IPS-11a (cell line): ENCODE data around the gene RIOK1.

Source experiments
- H3K4me3 ChIP-seq: one replicate; pipeline ENCODE4 v1.5.1; 2013; ENCODE audit warnings: low read depth, low read length, control low read depth

The RIOK1 gene

GRCh38 chr6:7406743-7407142, 17.1 kb downstream of the RIOK1 start:
- no peak overlapping the region for H3K4me3 ChIP-seq

- no peak overlapping the region for H3K4me3 ChIP-seq
Measured at GRCh38 chr6:7409740-7410139, 20.1 kb downstream of the RIOK1 start.

GRCh38 chr6:7410851-7411250, 21.2 kb downstream of the RIOK1 start:
- H3K4me3 ChIP-seq, result no peak overlapping the region

- no peak overlapping the region for H3K4me3 ChIP-seq
Measured at GRCh38 chr6:7411328-7411727, 21.7 kb downstream of the RIOK1 start.

GRCh38 chr6:7413151-7413823, 23.7 kb downstream of the RIOK1 start:
- no peak overlapping the region for H3K4me3 ChIP-seq

- H3K4me3 ChIP-seq, result no peak overlapping the region
Measured at GRCh38 chr6:7414811-7415210, 25.2 kb downstream of the RIOK1 start.

- H3K4me3 ChIP-seq, result no peak overlapping the region
Measured at GRCh38 chr6:7417684-7418083, 28.1 kb downstream of the RIOK1 start.

- no peak overlapping the region for H3K4me3 ChIP-seq
Measured at GRCh38 chr6:7418238-7418905, 28.8 kb downstream of the RIOK1 start.

- H3K4me3 ChIP-seq, result no peak overlapping the region
Measured at GRCh38 chr6:7419065-7419464, 29.5 kb downstream of the RIOK1 start.

GRCh38 chr6:7421066-7421465, 31.5 kb downstream of the RIOK1 start:
- H3K4me3 ChIP-seq, result no peak overlapping the region

GRCh38 chr6:7424058-7424457, 34.5 kb downstream of the RIOK1 start:
- H3K4me3 ChIP-seq, result no peak overlapping the region

- no peak overlapping the region for H3K4me3 ChIP-seq
Measured at GRCh38 chr6:7424967-7425807, 35.6 kb downstream of the RIOK1 start.

- H3K4me3 ChIP-seq, result no peak overlapping the region
Measured at GRCh38 chr6:7425808-7426190, 36.2 kb downstream of the RIOK1 start.

GRCh38 chr6:7426447-7427169, 37.0 kb downstream of the RIOK1 start:
- no peak overlapping the region for H3K4me3 ChIP-seq

- H3K4me3 ChIP-seq, result no peak overlapping the region
Measured at GRCh38 chr6:7431313-7431673, 41.7 kb downstream of the RIOK1 start.

GRCh38 chr6:7431674-7432390, 42.2 kb downstream of the RIOK1 start:
- no peak overlapping the region for H3K4me3 ChIP-seq

GRCh38 chr6:7432391-7433120, 42.9 kb downstream of the RIOK1 start:
- no peak overlapping the region for H3K4me3 ChIP-seq

GRCh38 chr6:7433121-7433617, 43.6 kb downstream of the RIOK1 start:
- no peak overlapping the region for H3K4me3 ChIP-seq

- H3K4me3 ChIP-seq, result no peak overlapping the region
Measured at GRCh38 chr6:7434672-7435071, 45.1 kb downstream of the RIOK1 start.

- no peak overlapping the region for H3K4me3 ChIP-seq
Measured at GRCh38 chr6:7438011-7438410, 48.4 kb downstream of the RIOK1 start.
